Measurements from ENCODE around the gene BCL7A.

BCL7A gene

DNA sequence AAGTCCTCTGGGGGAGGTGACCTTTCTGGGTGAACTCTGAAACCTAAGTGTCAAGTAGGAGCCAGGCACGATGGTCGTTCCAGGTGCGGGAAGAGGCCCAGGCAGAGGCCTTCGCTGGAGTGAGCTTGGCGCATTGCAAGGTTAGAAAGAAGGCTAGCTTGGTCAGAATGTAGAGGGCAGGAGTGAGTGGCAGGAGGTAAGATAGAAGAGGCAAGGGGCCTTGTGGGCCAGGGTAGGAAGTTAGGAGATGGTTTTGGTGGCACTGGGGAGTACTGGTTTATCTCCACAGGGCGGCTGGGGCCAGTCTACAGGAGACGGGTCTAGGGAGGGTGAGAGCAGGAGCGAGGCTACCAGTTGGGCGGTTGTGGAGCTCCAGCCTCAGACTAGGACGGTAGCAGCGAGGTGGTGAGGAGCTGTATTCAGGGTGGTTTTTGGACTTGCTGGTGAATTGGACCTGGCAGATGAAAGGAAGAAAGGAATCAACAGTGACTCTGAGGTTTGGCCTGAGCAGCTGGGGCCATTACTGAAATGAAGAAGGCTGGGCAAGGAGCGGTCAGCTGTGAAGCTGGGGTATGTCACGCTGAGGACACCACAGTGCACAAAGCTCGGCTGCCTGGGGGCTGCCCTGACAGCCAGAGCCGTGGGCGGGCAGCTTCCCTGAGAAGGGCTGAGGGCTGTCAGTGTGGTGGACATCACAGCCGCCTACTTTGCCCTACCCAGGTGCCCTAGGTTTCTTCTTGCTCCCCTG, 65.9 kb downstream of the BCL7A start:
- TF ChIP-seq BACH2 (CRISPR knock-in tag; IDR thresholded peaks at IDR 0.05; ENCODE audit: borderline replicate concordance) (no peak), ARNTL (CRISPR knock-in tag; IDR thresholded peaks at IDR 0.05; ENCODE audit: borderline replicate concordance, low read depth) (no peak), ZNF565 (CRISPR knock-in tag; conservative IDR thresholded peaks at IDR 0.05; ENCODE audit: low read depth) (no peak), ESRRG (CRISPR knock-in tag; IDR thresholded peaks at IDR 0.05) (no peak)
- TF ChIP-seq, protein P1, sequence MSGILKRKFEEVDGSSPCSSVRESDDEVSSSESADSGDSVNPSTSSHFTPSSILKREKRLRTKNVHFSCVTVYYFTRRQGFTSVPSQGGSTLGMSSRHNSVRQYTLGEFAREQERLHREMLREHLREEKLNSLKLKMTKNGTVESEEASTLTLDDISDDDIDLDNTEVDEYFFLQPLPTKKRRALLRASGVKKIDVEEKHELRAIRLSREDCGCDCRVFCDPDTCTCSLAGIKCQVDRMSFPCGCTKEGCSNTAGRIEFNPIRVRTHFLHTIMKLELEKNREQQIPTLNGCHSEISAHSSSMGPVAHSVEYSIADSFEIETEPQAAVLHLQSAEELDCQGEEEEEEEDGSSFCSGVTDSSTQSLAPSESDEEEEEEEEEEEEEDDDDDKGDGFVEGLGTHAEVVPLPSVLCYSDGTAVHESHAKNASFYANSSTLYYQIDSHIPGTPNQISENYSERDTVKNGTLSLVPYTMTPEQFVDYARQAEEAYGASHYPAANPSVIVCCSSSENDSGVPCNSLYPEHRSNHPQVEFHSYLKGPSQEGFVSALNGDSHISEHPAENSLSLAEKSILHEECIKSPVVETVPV (CRISPR knock-in tag; IDR thresholded peaks at IDR 0.05), result no peak
- ATAC-seq, result no peak

DNA sequence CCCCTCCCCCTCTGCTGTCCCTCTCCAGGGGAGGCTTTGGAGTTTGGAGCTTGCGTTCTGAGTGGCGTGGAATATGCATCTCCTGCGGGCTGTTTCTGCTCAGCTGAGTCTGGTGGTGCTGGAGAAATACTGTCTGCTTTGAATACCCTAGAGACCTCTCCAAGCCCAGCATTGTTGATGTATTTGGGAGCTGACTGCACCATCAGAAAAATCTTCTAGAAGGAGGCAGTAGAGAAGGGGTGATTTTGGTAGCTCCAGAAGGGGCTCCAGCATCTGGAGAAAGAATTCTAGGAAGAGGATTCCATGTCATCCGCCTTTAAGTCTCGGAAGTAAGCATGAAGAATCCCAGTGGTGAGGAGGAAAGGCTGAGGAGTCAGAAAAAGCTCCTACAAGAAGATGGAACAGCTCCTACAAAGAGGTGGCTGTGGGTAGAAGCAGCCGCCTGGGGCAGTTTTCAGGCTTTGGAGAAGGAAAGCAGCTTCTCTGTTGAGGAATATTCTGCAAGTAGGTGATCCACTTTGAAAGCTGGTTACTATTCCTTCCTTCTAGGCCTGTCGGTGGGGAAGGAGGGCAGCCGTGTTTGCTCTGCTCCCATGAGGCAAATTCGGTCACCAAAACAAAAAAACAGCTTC, 66.6 kb downstream of the BCL7A start:
- no peak for ATAC-seq
- TF ChIP-seq ZFP3 (CRISPR knock-in tag; IDR thresholded peaks at IDR 0.05) (no peak), ZFP30 (CRISPR knock-in tag; IDR thresholded peaks at IDR 0.05) (no peak), SNAI2 (CRISPR knock-in tag; IDR thresholded peaks at IDR 0.05) (no peak), ARNTL (CRISPR knock-in tag; IDR thresholded peaks at IDR 0.05; ENCODE audit: borderline replicate concordance, low read depth) (no peak), GLIS3 (CRISPR knock-in tag; IDR thresholded peaks at IDR 0.05) (no peak), CSDC2 (CRISPR knock-in tag; IDR thresholded peaks at IDR 0.05) (no peak), BACH2 (CRISPR knock-in tag; IDR thresholded peaks at IDR 0.05; ENCODE audit: borderline replicate concordance) (no peak)

DNA sequence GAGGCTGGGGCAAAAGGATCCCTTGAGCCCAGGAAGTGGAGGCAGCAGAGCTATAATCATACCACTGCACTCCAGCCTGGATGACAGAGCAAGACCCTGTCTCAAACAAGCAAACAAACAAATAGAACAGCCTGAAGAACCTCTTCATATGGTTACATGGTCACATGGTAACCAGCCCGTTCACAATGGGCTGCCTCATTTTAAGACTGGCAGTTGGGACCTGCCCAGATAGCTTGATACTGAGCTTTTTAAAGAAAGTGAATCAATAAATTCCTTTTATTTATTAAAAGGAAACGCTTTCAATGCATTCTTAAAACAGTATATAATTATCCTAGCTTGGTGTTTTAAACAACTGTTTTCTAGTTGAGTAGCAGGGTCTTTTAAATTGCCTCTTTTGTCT, 67.4 kb downstream of the BCL7A start:
- no peak for ATAC-seq
- TF ChIP-seq ZFP30 (CRISPR knock-in tag; IDR thresholded peaks at IDR 0.05) (no peak), PPARA (CRISPR knock-in tag; IDR thresholded peaks at IDR 0.05; ENCODE audit: borderline replicate concordance) (no peak), PATZ1 (CRISPR knock-in tag; IDR thresholded peaks at IDR 0.05; ENCODE audit: borderline replicate concordance) (no peak), BACH2 (CRISPR knock-in tag; IDR thresholded peaks at IDR 0.05; ENCODE audit: borderline replicate concordance) (no peak), ARNTL (CRISPR knock-in tag; IDR thresholded peaks at IDR 0.05; ENCODE audit: borderline replicate concordance, low read depth) (no peak)

DNA sequence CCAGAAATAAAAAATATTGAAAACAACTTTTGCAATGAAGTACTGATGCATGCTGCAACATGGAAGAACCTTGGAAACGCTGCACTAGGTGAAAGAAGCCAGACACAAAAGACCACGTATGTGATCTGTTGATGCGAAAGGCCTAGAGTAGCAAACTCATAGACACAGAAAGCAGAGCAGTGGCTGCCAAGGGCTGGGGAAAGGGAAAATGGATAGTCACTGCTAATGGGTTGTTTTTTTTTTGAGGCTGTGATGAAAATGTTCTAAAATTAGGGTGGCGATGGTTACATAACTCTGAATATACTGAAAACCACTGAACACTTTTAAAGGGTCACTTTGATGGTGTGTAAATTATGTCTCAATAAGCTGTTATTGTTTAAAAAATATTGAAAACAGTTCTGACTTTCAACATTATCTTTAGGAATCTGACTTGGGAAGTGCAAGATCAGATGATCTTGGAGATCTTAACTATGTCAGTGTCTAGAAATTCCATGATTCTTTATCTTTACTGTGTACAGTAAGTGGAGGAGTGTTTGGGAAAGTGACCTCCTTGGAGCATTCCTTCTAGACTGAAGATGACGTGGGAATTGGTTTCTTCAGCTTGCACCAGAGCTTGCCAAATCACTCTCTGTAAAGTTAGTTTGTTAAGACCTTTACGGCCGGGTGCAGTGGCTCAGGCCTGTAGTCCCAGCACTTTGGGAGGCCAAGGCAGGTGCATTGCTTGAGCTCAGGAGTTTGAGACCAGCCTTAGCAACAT, 69.3 kb downstream of the BCL7A start:
- TF ChIP-seq ZNF8 (CRISPR knock-in tag; IDR thresholded peaks at IDR 0.05), result no peak
- TF ChIP-seq TCF4 (CRISPR knock-in tag; IDR thresholded peaks at IDR 0.05; ENCODE audit: borderline replicate concordance), result no peak
- TF ChIP-seq TSHZ2 (CRISPR knock-in tag; IDR thresholded peaks at IDR 0.05), result no peak
- no peak for TF ChIP-seq PPARA (CRISPR knock-in tag; IDR thresholded peaks at IDR 0.05; ENCODE audit: borderline replicate concordance)
- no peak for TF ChIP-seq ZNF70 (CRISPR knock-in tag; IDR thresholded peaks at IDR 0.05)
- TF ChIP-seq ISL1 (CRISPR knock-in tag; IDR thresholded peaks at IDR 0.05), result 0 out of 2 replicates have a peak, but pooled peaks have one; percentile 31
- no peak for TF ChIP-seq RARB (CRISPR knock-in tag; IDR thresholded peaks at IDR 0.05)
- ATAC-seq, result peak; percentile 63
